BJ (cell line): Measurements from ENCODE around the gene RAET1G. TPM values are rescaled to one million over a fixed set of nuclear protein-coding genes. Genes with fewer than 3 reads are reported as not detected.
"Not testable (repeated sequence)": the region's sequence is repeated elsewhere in the genome, so short reads cannot be mapped to it uniquely, and the experiment has no call there.

Experiments
- CTCF ChIA-PET: fragments of 350-600 bp; formaldehyde crosslinking; extraction: SDS; loops from one replicate; lab custom pipeline; 2021; ENCODE audit warnings: antibody characterized with exemption, inconsistent platforms; lab: Yijun Ruan, JAX
- POLR2A ChIA-PET: fragments of 300-600 bp; sonication (Branson Sonifier 250); formaldehyde crosslinking; extraction: SDS; loops from one replicate; lab custom pipeline; 2021; ENCODE audit warnings: antibody characterized with exemption; lab: Charles Lee
- DNase-seq: peaks from one replicate; pipeline ENCODE4 v3.0.0-alpha.2; 2011; ENCODE audit warnings: low read depth
- H3K27me3 ChIP-seq: 2 replicates; pipeline ENCODE4 v1.6.0; 2011; ENCODE audit warnings: low read length; ENCODE audit not compliant: control insufficient read depth, insufficient read depth
- H3K36me3 ChIP-seq: 2 replicates; pipeline ENCODE4 v1.5.1; 2011; ENCODE audit warnings: low read length; ENCODE audit not compliant: control insufficient read depth, insufficient read depth
- H3K4me3 ChIP-seq: 2 replicates; pipeline ENCODE4 v1.5.1; 2011; ENCODE audit warnings: low read depth, mild to moderate bottlenecking, control low read depth, low read length
- CTCF ChIP-seq: IDR thresholded peaks from 2 replicates; pipeline ENCODE4 v1.5.1; 2011; ENCODE audit warnings: low read depth, mild to moderate bottlenecking, control low read depth, inconsistent platforms, low read length, moderate library complexity; ENCODE audit not compliant: insufficient read depth
- polyA plus RNA-seq: library from polyadenylated mRNA; depleted of rRNA; stranded (reverse); fragments of >200 nt; gene quantifications from 2 replicates; pipeline ENCODE4 v1.2.3, GENCODE V29; 2011

RAET1G gene
- polyA plus RNA-seq, 1 experiment: 1.1 TPM

- Histone ChIP-seq H3K36me3 (no peaks in the 10 kb centered on the region), H3K4me3 (no peak overlapping the region), H3K27me3 (peaks cover 16% of the 10 kb centered on the region)
- DNase-seq: no peak
- ChIA-PET CTCF (interaction anchor here (0.8 to 3.6 kb wide), 2 partner anchors 89 kb away, joined by 3 to 16 read pairs; no protein-coding TSS in a partner anchor), POLR2A (no interaction called here)
- TF ChIP-seq CTCF: peak; percentile 57
Measured at GRCh38 chr6:149929422-149929821, 6.5 kb upstream of the RAET1G start.

GRCh38 chr6:149927025-149927424 lies 4.1 kb upstream of the RAET1G start:
- H3K4me3 ChIP-seq, H3K36me3 ChIP-seq, POLR2A ChIA-PET, DNase-seq: not testable (repeated sequence)
- peaks cover 12% of the 10 kb centered on the region for H3K27me3 ChIP-seq
- CTCF ChIA-PET: interaction anchor here (0.7 to 3.6 kb wide), 6 partner anchors 8 to 103 kb away, joined by 3 to 16 read pairs (median 4); no protein-coding TSS in a partner anchor

GRCh38 chr6:149925974-149926777 lies 3.3 kb upstream of the RAET1G start:
- CTCF ChIA-PET: interaction anchor here (0.6 to 3.6 kb wide), 12 partner anchors 9 to 534 kb away, joined by 3 to 27 read pairs (median 4); partner anchors contain the start of gene PCMT1
- peak; percentile 94 for TF ChIP-seq CTCF
- no peak for DNase-seq
- Histone ChIP-seq H3K27me3 (peaks cover 15% of the 10 kb centered on the region), H3K4me3 (peak overlapping the region; percentile 34), H3K36me3 (no peaks in the 10 kb centered on the region)
- POLR2A ChIA-PET: no interaction called here

DNA sequence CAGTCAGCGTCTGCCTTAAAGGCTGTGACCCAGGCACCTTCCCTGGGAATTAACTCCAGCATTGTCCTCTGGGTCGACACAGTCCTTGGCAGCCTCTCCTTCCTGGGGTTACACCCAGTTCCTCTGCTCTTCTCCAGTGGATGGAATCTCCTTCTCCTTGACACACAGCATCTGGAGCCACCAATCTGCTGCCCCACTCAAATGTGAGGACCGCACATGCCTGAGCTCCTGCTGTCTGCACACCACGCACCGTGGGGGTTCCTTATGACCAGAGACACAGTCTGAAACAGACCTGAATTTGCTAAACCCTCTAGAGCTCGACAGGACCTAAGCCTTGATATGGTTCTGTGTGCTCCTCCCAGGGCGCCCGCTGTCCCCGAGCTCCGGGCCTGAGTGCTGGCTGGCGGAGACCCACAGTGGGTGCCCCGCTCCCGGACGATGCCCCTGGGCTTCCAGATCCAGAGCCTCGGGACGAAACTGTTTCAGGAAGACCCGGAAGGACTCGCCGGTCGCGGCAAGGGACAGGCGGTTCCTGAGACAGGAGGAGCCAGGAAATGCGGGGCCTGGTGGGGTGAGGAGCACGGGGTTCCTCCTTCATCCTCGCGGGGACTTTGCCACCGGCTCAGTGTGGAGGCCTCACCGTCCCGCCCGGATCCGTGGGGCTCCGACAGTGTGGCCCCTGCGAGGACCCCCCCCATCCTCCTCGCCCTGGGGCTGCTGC lies 2.5 kb upstream of the RAET1G start:
- peaks cover 14% of the 10 kb centered on the region for H3K27me3 ChIP-seq
- no peak for DNase-seq

DNA sequence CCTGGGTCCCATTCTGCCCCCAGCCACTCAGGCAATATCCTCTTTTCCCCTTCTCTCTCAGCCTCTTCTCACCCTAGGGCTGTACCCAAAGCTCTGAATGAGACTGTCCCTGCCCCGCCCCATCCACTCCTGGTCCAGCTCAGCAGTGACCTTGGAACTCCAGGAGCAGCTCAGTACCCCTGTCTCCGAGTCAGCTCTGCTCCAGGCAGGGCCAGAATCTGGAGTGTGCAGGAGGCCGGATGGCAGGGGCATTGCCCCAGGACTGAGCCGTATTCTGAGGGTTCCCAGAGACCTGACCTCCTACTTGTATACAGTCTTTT lies 2.0 kb upstream of the RAET1G start:
- Histone ChIP-seq H3K36me3 (no peaks in the 10 kb centered on the region), H3K4me3 (no peak overlapping the region), H3K27me3 (peaks cover 14% of the 10 kb centered on the region)
- DNase-seq: no peak
- TF ChIP-seq CTCF: no peak
- ChIA-PET POLR2A (no interaction called here), CTCF (interaction anchor here (0.8 to 2.5 kb wide), 16 partner anchors 8 to 202 kb away, joined by 3 to 27 read pairs (median 4); partner anchors contain the start of gene PCMT1)

More for the DNA sequence above, 2.5 kb upstream of the RAET1G start:
- TF ChIP-seq CTCF: no peak
- H3K4me3 ChIP-seq: peak overlapping the region; percentile 34
- CTCF ChIA-PET: interaction anchor here (0.6 to 2.5 kb wide), 14 partner anchors 9 to 533 kb away, joined by 3 to 27 read pairs (median 4); partner anchors contain the start of gene PCMT1
- POLR2A ChIA-PET: no interaction called here
- H3K36me3 ChIP-seq: no peaks in the 10 kb centered on the region
